Right kidney (tissue), 1 donor: Measurements from ENCODE around the gene PTPN13.
"Not testable (repeated sequence)": the region's sequence is repeated elsewhere in the genome, so short reads cannot be mapped to it uniquely, and the experiment has no call there.

ENCODE experiments used
- DNase-seq: peaks from one replicate; pipeline ENCODE4 v3.0.0-alpha.2; 2016

PTPN13 gene

DNA sequence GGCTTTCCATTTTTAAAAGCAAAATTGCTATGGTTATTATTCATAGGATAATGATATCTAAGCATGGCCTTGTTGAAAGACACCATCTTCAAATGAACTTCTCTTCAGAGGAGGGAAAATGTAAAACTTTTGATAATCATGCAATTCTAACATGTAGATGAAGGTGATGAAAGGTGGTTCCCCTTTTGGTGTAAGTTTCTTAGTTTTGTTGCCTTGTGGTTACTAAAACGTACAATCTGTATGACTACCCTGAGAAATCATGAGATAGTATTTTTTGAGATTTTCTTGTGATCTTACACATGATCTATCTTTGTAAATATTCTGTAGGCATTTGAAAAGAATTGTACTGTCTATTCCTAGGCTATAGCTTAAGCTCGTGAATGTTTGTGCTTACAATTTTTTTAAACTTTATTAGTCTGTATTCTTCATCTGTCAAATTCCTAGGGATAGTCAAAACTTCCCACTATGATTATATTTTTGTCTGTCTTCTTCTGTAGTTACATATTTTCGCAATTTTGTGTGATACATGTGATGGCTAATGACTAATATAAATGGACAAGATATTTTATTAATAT is 47.5 kb downstream of the PTPN13 start:
- no peak for DNase-seq

DNA sequence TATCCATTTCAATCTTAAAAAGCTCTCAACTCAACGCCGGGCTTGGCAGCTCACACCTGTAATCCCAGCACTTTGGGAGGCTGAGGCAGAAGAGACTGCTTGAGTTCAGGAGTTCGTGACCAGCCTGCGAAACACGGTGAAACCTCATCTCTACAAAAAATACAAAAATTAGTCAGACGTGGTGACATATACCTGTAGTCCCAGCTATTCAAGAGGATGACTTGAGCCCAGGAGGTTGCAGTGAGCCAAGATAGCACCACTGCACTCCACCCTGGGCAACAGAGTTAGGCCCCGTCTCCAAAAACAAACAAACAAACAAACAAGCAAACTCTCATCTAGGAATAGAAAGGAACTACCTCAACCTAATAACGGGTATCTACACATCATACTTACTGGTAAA is 50.8 kb downstream of the PTPN13 start:
- DNase-seq = no peak

DNA sequence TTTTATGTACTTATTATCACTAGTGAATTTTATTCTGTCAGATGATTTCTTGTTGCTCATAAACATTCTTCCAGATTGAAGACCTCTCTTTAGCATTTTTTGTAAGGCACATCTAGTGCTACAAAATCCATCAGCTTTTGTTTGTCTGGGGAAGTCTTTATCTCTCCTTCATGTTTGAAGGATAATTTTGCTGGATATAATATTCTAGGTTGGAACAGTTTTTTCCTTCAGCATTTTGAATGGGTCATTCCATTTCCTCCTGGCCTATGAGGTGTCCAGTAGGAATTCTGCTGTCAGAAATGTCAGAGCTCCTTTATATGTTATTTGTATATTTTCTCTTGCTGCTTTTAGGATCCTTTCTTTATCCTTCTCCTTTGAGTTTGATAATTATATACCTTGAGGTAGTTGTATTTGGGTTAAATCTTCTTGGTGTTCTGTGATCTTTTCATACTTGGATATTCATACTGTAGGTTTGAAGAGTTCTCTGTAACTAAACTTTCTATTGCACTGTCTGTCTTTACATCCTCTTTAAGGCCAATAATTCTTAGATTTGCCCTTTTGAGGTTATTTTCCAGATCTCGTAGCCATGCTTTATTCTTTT is 58.3 kb downstream of the PTPN13 start:
- no peak for DNase-seq

DNA sequence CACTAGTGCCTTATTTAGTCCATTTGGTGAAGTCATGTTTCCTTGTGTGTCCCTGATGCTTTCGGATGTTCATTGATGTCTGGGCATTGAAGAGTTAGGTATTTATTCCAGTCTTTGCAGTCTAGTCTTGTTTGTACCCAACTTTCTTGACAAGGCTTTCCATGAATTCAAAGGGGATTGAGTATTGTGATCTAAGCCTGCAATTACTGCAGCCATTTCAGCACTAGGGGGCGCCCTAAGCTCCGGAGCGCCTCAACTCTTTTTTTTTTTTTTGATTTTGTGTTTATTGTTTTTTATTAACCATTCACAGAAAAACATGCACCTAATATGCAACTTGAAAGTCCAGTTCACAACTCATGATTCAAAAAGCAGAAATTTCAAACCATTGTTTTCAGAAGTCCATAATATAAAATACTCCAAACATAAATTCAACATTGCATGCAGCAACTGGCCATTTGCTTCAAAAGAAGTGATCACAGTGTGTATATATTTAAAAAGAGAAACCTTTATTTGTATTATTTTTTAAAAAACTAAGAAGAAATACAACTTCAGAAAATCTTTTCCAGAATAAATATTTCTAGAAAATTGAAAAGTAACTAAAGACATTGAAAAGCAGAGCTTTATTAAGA is 59.2 kb downstream of the PTPN13 start:
- no peak for DNase-seq

DNA sequence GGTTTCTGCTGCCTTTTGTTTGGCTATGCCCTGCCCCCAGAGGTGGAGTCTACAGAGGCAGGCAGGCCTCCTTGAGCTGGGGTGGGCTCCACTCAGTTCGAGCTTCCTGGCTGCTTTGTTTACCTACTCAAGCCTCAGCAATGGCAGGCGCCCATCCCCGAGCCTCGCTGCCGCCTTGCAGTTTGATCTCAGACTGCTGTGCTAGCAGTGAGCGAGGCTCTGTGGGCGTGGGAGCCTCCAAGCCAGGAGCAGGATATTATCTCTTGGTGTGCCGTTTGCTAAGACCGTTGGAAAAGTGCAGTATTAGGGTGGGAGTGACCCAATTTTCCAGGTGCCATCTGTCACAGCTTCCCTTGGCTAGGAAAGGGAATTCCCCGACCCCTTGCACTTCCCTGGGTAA is 62.7 kb downstream of the PTPN13 start:
- not testable (repeated sequence) for DNase-seq

DNA sequence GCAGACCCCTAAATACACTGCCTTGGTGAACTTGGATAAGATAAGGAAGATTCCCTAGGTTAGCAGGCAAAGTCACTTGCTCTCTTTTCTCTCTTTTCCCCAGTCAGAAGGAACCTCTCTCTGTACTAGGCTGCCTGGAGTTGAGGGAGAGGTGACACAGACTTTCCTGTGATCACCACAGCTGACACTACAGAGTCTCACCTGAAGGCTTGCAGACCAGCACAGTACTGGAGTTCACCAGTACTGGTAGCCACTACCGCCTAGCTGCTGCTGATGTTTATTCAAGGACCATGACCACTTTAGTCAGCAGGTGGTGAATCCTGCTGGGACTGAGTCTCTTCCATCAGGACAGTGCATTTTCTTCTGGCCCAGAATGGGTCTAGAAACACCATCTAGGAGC is 63.3 kb downstream of the PTPN13 start:
- no peak for DNase-seq

DNA sequence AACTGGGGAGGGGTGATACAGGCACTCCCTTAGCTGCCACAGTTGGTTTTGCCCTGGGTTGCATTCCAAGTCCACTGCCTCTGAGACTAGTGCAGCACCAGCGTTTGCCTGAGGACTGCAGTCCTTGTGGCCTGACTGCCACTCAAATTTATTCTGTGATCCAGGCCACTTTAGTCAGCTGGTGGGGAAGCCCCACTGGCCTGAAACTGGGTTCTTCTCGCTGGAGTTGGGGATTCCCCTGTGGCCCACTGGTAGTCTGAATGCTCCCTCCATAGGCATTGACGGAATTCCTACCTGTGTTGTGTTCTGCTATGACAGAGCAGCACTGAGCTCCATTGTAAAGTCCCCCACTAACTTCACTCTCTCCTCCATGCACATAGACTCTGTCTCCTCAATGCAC is 63.8 kb downstream of the PTPN13 start:
- DNase-seq = no peak

DNA sequence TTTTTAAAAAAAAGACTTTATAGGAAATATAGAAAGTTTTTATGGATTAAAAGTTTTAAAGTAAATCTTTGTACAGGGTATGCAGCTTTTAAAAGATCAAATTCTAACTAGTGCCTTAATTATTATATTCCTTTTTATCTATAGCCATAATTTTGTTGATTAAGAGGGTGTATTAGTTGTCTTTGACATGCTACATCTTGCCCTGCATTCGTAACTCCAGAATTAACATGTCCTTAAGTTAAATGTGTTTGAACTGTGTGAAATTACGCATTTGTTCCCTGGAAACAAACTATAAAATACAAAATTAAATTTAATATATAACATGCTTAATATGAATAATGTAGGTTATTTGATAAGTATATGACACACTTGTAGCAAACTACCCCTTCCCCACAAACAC is 66.3 kb downstream of the PTPN13 start:
- no peak for DNase-seq

DNA sequence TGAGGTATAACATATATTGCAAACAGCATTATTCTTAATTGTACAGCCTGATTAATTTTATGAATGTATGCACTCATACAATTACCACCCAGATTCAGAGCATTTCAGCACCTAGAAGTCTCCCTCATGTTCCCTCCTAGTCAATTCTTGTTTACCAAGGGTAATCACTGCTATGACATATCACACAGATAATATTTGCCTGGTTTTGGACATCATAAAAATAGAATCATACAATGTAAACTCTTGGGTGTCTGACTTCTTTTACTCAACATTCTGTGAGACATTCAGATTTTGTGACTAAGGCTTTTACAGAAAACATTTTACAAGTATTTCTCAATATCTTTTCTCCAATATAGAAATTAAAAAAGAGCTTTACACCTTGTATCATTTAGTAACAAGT is 66.9 kb downstream of the PTPN13 start:
- no peak for DNase-seq

DNA sequence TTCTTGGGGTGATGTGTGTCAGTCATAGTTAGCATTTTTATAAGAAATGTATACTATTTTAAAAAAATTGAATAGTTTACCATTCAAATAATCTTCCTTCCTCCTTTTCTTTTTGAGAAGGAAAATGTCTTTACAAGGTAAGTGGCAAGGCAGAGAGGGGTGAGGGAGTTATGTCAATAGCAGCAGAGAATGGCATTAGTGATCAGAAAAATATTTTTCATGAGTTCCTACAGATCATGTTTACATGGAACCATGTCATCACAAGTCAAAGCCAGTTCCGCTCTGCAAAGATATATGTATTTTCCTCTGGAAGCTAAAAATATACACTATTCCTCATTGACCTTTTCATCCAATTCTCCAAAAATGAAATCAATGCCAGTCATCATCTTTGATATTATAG is 67.3 kb downstream of the PTPN13 start:
- no peak for DNase-seq

DNA sequence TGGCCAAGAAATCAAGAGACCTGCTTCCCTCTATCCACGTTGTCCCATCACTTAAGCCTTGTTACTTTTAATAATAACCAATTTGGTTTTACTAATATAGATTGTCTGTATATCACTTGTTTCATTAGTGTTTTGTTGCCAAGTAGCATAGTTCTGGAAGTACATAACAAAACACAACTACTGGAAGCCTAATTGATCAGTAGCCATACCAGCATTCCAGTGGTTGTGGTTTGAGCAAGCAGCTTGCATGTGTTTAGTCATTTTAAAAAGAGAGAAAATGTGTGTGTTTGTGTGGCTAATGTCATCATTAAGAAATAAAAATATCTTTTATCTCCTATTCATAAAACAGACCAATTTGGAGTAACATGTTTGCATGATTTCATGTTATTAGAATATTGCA is 70.8 kb downstream of the PTPN13 start:
- DNase-seq = no peak

DNA sequence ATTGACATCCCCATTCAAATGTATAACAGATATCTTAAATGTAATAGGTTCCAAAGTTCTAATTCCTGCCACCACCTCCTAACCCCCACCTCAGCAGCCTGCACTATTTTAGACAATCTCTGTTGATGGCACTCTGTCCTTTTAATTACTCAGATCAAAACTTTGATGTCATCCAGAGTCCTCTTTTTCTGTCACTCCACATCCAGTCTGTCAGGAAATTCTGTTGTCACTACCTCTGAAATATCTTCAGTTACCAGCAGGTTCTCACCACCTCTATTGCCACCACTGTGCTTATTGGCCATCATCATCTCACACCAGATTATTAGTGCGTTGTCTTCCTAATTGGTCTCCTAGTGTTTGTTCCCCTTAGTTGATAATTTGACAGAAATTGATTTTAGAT is 76.2 kb downstream of the PTPN13 start:
- no peak for DNase-seq

DNA sequence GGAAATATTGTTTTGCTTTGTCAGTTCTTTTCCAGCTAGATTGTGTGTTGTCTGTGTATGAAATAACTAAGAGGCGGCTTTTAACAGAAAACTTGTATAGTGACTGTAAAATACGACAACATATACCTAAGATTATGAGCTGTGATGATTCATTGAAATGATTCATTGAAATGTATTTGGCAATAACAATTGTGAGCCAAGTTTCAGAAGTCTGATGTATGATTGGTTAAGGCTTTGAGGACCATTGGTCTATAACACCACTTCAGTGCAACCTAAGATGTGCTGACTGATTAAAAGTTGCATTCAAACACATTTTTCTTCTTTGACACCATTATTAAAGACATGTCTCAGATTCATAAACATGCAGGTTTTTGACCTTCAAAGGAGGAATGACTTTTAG is 76.6 kb downstream of the PTPN13 start:
- no peak for DNase-seq

DNA sequence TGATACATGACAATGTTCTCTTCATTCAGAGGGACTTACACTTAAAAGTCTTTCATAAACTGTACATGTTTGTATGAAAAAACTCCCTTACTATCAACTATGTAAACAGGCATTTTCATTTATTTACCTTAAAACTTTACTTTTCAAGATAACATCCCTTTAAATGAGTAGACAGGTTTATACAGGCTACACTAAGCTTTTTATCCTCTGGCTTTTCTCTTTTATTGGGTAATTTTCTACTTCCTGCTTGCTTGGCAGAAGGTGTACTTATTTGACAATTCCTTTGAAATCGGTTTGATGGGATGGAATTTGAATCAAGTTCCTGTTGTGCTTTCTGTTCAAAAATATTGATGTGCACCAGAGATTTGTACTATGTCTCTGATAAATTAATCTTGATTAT is 81.4 kb downstream of the PTPN13 start:
- no peak for DNase-seq

DNA sequence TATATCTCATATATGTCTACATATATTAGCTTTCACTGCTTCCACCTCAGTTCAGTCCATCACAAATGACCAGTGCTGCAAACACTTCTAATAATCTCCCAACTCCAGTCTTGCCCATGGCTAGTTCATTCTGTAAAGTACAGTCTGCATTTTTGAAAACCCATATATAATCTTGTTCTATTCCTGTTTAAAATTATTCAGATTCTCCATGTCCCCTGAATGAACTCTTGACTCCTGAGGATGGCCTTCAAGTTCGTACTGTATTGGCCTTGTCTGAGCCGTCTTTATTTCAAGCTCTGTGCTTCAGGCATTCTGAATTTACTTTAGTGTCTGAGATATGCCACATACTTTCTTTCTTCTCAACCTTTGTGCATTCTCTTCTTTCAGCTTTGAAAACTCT is 84.7 kb downstream of the PTPN13 start:
- DNase-seq = no peak

DNA sequence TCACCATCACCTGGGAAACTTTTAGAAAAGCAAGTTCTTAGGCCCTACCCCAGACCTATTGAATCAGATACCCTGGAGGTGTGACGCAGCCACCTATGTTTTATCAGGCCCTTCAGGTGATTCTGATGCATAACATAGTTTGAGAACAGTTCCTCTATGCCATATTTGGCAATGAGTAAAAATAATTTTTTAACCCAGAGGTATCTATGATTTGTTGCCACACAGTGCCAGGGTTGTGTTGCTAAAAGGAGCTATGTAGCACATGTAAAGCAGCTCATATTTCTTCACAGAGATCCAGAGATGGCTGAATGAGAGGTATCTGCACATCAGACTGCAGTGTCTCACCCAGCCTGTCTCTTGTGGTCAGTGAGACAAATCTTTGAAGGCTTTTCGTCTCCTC is 85.3 kb downstream of the PTPN13 start:
- DNase-seq = no peak

DNA sequence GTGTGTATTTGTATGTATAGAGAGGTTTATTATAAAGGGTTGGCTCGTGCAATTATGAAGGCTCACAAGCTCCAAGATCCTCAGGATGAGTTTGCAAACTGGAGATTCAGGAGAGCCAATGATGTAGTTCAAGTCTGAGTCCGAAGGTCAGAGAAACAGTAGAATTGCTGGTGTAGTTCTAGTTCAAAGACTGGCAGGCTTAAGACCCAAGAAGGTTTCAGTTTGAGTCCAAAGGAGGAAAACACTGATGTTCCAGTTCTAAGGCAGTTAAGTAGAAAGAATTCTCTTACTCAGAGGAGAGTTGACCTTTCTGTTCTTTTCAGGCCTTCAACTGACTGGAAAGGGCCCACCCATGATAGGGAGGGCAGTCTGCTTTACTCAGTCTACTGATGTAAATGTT is 89.1 kb downstream of the PTPN13 start:
- DNase-seq = no peak

DNA sequence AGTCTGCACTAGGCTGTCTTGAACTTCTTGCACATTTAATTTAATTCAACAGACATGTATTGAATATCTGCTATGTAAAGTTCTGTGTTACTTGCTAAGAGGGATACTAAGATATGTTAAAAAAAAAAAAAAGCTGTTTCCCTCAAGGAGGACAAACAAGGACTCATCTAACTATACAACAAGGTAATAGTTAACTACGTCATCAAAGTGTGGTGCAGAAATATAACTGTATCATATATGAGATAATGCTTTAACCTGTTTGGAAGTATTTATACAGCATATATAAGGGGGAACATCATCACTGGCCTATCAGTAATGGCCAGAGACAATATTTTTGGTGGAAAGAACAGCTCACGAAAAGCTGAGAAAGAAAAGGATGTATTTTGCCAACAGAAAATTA is 89.9 kb downstream of the PTPN13 start:
- DNase-seq = no peak

DNA sequence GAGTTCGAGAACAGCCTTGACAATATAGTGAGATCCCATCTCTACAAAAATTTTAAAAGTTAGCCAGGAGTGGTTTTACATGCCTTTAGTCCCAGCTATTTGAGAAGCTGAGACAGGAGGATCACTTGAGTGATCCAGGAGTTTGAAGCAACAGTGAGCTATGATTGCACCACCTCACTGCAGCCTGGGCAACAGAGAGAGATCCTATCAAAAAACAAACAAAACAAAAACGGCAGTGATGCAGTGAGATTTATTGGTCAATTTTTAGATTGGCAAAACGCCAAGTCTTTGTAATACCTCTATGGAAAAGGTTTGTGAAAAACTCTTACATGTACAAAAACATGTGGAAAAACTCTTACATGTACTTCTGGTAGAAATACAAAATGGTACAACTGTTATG is 91.3 kb downstream of the PTPN13 start:
- DNase-seq = no peak

DNA sequence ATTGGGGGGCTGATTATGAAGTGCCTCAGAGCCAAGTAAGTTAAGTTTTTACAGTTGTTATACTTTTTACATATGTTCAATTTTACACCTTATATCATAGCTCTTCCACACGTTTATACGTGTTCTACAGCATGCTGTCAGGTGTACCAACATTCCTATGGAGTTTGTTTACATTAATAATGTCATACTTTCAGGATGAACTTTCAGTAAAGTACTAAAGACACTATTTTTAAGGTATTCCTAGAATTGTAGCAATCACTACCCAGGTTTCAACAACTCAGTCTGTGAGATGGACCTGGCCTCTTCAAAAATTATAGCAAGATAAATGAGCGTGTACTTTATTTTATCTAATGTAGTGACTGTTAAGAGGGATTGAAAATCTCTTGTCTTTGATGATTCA is 92.6 kb downstream of the PTPN13 start:
- no peak for DNase-seq

DNA sequence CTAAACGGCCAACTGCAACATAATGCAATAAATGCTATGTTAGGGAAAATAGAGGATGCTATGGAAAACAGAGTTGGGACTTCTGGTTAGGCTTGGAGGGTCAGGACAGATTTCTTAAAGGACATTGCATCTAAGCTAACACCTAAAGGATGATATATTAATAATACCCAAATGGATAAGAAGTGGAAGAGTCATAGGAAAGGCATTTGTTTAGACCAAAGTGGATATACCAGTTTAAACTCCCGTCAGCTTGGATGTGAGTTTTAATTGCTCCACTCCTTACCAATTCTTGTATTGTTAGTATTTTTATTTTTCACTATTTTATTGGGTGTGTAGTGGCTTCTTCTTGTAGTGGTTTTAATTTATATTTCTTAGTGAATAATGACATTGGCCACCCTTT is 93.9 kb downstream of the PTPN13 start:
- DNase-seq = no peak

DNA sequence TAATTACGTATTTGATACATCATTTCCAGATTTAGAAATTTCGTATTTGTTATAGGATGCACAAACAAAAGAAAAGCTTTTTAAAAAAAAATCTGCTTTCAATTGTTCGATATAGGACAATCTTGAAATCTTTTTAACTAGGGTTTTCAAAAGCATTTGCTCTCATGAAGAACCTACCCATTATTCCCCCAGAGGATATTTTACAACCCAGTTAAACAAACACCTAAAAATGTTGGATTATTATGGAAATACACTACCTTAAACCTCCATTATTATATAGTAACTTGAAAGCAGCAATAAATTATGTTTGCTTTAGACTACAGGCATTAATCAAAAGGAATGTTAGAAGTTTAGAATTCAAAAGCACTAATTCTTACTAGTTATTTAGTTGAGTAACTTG is 110.5 kb downstream of the PTPN13 start:
- DNase-seq = no peak

DNA sequence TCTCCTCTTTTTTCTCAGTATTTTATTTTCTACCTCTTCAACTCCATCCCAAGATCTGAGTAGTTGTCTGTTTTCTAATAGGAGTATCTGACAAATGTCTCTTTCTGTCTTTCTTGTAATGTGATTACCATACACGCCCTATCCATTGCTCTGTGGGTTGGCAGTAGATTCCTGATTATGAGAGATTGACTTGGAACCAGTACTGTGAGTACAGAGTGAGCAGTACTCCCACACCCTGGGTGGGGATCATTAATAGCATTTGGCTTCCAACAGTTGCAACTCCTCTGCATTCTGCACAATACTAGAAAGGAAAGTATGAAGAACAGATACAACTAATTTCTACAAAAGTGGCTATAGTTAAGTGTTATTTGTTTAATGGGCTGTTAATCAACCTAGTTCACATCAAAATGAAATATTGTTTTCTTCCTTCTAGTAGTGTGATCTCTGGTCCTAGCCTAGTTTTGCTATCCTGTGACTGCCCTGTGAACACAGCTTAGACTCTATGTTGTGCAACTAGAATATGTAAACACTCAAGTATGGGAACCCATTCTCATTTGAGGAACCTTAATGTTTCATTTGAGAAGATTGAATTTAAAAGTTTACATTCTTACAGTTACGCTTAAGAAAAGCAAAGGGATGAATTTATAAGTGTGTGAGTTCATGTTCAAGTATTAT is 112.9 kb downstream of the PTPN13 start:
- no peak for DNase-seq

DNA sequence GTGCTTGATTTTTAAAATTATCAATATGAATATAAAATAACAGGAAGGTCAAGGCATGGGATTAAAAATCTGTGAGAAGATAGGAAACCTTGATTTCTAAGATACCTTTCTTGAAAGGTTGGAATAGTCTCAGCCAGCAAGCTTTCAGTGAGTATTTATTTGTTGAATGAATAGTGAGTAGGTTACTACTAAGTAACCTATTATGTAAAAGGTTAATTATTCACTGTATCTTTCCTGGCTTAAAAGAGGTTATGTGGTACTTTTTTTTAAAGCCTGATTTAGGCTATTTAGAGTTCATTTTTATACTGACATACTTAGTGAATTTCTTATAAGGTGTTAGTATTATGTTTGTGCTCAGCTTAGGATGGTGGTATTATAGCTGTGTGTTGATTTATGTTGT is 123.5 kb downstream of the PTPN13 start:
- DNase-seq = peak; percentile 20
